Activated CD4-positive, alpha-beta T cell treated with anti-CD3 and anti-CD28 coated beads for 4 hours (primary cell): ENCODE results near the gene PTGER4.
"Not testable (repeated sequence)": the region's sequence is repeated elsewhere in the genome, so short reads cannot be mapped to it uniquely, and the experiment has no call there.

Experiments
- DNase-seq, 2 donors: peaks; one replicate each; pipeline ENCODE4 v3.0.0-alpha.2; 2020

PTGER4 gene

GRCh38 chr5:40694433-40694832, 14.7 kb downstream of the PTGER4 start:
- no peak for DNase-seq

- DNase-seq: no peak
These were observed 20.5 kb downstream of the PTGER4 start for GRCh38 chr5:40700116-40700782.

DNA sequence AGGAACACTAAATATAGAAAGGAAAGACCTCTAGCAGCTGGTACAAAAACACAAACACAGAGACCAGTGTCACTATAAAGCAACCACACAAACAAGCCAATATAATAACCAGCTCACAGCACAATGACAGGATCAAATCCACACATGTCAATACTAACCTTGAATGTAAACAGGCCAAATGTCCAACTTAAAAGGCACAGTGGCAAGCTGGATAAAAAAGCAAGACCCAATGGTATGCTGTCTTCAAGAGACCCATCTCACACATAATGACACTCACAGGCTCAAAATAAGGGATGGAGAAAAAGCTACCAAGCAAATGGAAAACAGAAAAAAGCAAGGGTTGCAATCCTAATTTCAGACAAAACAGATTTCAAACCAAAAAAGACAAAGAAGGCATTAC, 22.3 kb downstream of the PTGER4 start:
- not testable (repeated sequence) for DNase-seq

DNA sequence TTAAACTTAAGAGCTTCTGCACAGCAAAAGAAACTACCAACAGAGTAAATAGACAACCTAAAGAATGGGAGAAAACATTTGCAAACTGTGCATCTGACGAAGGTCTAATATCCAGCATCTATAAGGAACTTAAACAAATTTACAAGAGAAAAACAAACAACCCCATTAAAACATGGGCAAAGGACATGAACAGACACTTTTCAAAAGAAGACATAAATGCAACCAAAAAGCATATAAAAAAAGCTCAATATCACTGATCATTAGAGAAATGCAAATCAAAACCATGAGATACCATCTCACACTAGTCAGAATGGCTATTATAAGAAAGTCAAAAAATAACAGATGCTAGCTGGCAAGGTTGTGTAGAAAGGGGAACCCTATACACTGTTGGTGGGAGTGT, 25.8 kb downstream of the PTGER4 start:
- not testable (repeated sequence) for DNase-seq

GRCh38 chr5:40710575-40710974, 30.9 kb downstream of the PTGER4 start:
- DNase-seq: not testable (repeated sequence)

DNA sequence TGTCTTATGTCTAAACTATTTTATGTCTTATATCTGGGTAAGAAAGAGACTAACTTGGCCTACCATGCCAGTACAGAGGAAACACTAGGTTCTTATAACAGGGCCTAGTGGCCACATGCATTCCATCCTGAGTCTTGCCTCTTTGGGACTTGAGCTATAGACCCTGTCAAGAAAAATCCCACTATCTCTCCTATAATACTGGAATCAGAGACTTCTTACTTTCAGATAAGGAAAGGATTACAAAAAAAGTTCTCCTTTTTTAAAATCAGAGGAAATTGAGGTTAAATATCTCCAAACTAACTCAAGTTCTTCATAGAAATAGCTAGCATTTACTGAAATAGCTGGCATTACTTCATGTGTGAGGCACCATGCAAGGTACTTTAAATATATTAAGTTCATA, 34.3 kb downstream of the PTGER4 start:
- no peak for DNase-seq

DNA sequence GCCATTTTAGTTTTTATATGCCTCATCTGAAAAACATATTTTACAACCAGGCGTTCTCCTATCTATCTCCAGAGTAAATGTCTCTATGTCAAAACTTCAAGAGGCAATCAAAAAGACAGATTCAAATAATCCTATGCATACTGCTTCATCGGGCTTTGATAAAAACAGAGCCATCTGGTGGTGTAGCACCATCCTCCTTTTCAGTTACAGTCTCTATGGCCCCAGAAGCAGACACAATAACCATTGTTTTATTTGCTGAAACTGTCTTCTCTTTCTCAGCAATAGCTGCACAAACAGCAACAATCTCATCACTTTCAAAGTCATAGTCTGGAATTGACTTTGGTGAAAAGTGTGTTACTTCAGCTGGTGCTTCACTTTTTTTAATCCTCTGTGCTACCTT, 36.3 kb downstream of the PTGER4 start:
- no peak for DNase-seq

GRCh38 chr5:40716590-40716989, 36.9 kb downstream of the PTGER4 start:
- no peak for DNase-seq

- DNase-seq: no peak
These were observed 37.6 kb downstream of the PTGER4 start for GRCh38 chr5:40717281-40717680.

DNA sequence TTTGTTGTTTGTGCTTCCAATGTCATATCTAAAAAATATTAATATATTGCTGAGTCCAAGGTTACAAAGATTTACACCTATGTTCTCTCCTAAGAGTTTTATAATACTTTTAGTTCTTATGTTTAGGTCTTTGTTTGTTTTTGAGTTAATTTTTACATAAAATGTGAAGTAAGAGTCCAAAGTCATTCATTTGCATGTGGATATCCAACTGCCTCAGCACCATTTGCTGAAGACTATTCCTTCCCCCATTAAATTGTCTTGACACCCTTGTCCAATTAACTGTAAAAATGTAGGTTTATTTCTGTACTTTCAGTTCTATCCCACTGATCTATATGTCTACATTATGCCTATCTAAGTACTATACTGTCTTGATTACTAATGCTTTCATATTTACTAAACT, 40.4 kb downstream of the PTGER4 start:
- no peak for DNase-seq

GRCh38 chr5:40722497-40722911, 42.8 kb downstream of the PTGER4 start:
- not testable (repeated sequence) for DNase-seq

- DNase-seq: no peak
These were observed 53.7 kb downstream of the PTGER4 start for GRCh38 chr5:40733434-40733833.

- no peak for DNase-seq
These were observed 54.3 kb downstream of the PTGER4 start for GRCh38 chr5:40733879-40734563.

GRCh38 chr5:40734986-40735385, 55.3 kb downstream of the PTGER4 start:
- no peak for DNase-seq

DNA sequence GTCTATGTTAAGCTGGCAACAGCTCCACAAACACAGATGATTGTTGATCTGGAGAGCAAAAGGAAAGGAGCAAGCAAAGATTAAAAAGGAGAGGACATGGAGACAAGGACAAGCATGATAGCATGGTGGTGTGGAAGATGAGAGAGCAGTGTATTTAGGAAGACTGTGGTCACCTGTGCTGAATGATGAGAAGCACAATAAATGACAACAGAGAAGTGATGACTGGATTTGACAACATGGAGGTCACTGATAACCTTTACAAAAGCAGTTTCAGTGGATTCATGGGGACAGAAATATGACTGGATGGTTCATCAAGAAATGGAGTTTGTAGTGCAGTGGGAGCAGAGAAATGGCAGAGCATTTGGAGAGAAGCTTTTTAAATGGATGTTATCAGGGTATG, 55.9 kb downstream of the PTGER4 start:
- no peak for DNase-seq

GRCh38 chr5:40736103-40736875, 56.6 kb downstream of the PTGER4 start:
- DNase-seq: peak in 1 of 2 donors; percentile 27

DNA sequence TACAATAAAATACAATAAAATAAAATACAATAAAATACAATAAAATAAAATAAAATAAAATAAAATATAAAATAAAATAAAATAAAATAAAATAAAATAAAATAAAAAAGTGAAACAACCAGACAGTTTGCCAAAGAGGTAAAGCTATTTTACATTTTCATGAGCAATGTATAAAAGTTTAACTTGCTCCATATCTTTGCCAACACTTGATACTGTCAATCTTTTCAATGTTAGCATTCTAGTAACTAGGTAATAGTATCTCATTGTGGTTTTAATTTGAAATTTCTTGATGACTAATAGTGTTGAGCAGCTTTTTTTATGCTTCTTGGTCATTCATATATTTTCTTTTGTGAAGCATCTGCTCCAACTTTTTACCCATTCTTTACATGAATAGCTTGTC, 58.8 kb downstream of the PTGER4 start:
- DNase-seq: no peak
